NCI-H226 (cell line): ENCODE data around the gene ARHGAP42.

Experiments
- DNase-seq: peaks from one replicate; pipeline ENCODE4 v3.0.0-alpha.2; 2015

Gene ARHGAP42

GRCh38 chr11:100761841-100762240, 74.8 kb downstream of the ARHGAP42 start:
- no peak for DNase-seq

GRCh38 chr11:100766764-100767163, 79.7 kb downstream of the ARHGAP42 start:
- no peak for DNase-seq

GRCh38 chr11:100769165-100769564, 82.1 kb downstream of the ARHGAP42 start:
- DNase-seq: no peak

GRCh38 chr11:100769617-100770016, 82.5 kb downstream of the ARHGAP42 start:
- no peak for DNase-seq

- no peak for DNase-seq
Observed at GRCh38 chr11:100774132-100774531, 87.0 kb downstream of the ARHGAP42 start.

- DNase-seq: no peak
Observed at GRCh38 chr11:100774859-100775258, 87.8 kb downstream of the ARHGAP42 start.

- DNase-seq: peak; percentile 65
Observed at GRCh38 chr11:100776212-100776896, 89.3 kb downstream of the ARHGAP42 start.

- peak; percentile 4 for DNase-seq
Observed at GRCh38 chr11:100777103-100777502, 90.0 kb downstream of the ARHGAP42 start.

- DNase-seq: no peak
Observed at GRCh38 chr11:100777736-100778135, 90.6 kb downstream of the ARHGAP42 start.

- no peak for DNase-seq
Observed at GRCh38 chr11:100778166-100778785, 91.2 kb downstream of the ARHGAP42 start.

GRCh38 chr11:100780470-100780869, 93.4 kb downstream of the ARHGAP42 start:
- DNase-seq: no peak

GRCh38 chr11:100785148-100785983, 98.3 kb downstream of the ARHGAP42 start:
- peak; percentile 79 for DNase-seq

GRCh38 chr11:100788561-100789295, 101.6 kb downstream of the ARHGAP42 start:
- no peak for DNase-seq

GRCh38 chr11:100789500-100789899, 102.4 kb downstream of the ARHGAP42 start:
- no peak for DNase-seq

- DNase-seq: no peak
Observed at GRCh38 chr11:100790073-100790472, 103.0 kb downstream of the ARHGAP42 start.

- DNase-seq: no peak
Observed at GRCh38 chr11:100791103-100791502, 104.0 kb downstream of the ARHGAP42 start.

GRCh38 chr11:100791860-100792259, 104.8 kb downstream of the ARHGAP42 start:
- DNase-seq: peak; percentile 62

GRCh38 chr11:100793525-100793924, 106.4 kb downstream of the ARHGAP42 start:
- no peak for DNase-seq

- DNase-seq: no peak
Observed at GRCh38 chr11:100794446-100794845, 107.4 kb downstream of the ARHGAP42 start.

- DNase-seq: no peak
Observed at GRCh38 chr11:100799445-100799844, 112.4 kb downstream of the ARHGAP42 start.

- DNase-seq: no peak
Observed at GRCh38 chr11:100800202-100800601, 113.1 kb downstream of the ARHGAP42 start.

- DNase-seq: no peak
Observed at GRCh38 chr11:100801225-100801999, 114.3 kb downstream of the ARHGAP42 start.
